Activated naive CD4-positive, alpha-beta T cell treated with anti-CD3 and anti-CD28 coated beads, Interleukin-2, amount 50 U/mL, for 24 hours (primary cell): ENCODE results near the gene KRTAP9-2.
"Not testable (repeated sequence)": the region's sequence is repeated elsewhere in the genome, so short reads cannot be mapped to it uniquely, and the experiment has no call there.

Source experiments
- H3K27ac Mint-ChIP-seq: one replicate; pipeline ENCODE4 v1.8.0; 2021; ENCODE audit warnings: mild to moderate bottlenecking, mixed read lengths
- H3K27me3 Mint-ChIP-seq: one replicate; pipeline ENCODE4 v1.8.0; 2021; ENCODE audit warnings: mixed read lengths
- H3K36me3 Mint-ChIP-seq: one replicate; pipeline ENCODE4 v1.8.0; 2021; ENCODE audit warnings: mixed read lengths
- H3K4me1 Mint-ChIP-seq: one replicate; pipeline ENCODE4 v1.8.0; 2021; ENCODE audit warnings: mixed read lengths
- H3K4me3 Mint-ChIP-seq: one replicate; pipeline ENCODE4 v1.8.0; 2021; ENCODE audit warnings: mild to moderate bottlenecking, mixed read lengths
- H3K9me3 Mint-ChIP-seq: one replicate; pipeline ENCODE4 v1.8.0; 2021; ENCODE audit warnings: mixed read lengths

The KRTAP9-2 gene

DNA sequence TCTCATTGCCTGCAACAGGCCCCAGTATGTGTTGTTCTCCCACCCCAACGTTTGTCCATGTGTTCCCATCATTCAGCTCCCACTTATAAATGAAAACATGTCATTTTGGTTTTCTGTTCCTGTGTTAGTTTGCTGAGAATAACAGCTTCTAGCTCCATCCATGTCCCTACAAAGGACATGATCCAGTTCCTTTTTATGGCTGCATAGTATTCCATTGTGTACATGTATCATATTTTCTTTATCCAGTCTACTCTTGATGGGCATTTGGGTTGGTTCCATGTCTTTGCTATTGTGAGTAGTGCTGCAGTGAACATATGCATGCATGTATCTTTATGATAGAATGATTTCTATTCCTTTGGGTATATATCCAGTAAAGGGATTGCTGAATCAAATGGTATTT lies 10.8 kb upstream of the KRTAP9-2 start:
- H3K9me3 Mint-ChIP-seq = no peaks in the 10 kb centered on the region
- no peaks in the 10 kb centered on the region for H3K27me3 Mint-ChIP-seq
- H3K27ac Mint-ChIP-seq = peak overlapping the region; percentile 8
- peaks cover 14% of the 10 kb centered on the region for H3K4me1 Mint-ChIP-seq
- no peak overlapping the region for H3K4me3 Mint-ChIP-seq
- H3K36me3 Mint-ChIP-seq = peaks cover 1% of the 10 kb centered on the region

DNA sequence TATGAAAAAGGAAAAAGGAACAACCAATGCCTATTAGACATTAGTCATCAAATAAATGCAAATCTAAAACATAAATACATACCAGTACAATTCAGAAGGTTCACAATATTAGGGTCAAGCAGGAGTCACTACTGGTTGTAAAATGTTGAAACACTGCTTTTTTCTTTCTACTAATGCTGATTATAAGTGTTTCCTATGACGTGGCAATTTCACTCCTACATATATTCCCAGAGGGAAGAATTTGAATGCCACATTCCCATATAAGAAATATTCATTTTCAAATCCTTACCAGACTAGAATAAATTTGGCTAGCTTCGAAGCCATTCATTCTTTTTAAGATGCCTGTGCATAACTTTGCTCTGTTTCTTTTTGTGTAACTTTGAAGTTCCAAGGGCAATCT lies 2.6 kb upstream of the KRTAP9-2 start:
- Mint-ChIP-seq H3K27me3 (peaks cover 2% of the 10 kb centered on the region), H3K4me3 (no peak overlapping the region), H3K36me3 (peaks cover 1% of the 10 kb centered on the region), H3K9me3 (no peaks in the 10 kb centered on the region), H3K4me1 (peaks cover 6% of the 10 kb centered on the region), H3K27ac (no peak overlapping the region)

DNA sequence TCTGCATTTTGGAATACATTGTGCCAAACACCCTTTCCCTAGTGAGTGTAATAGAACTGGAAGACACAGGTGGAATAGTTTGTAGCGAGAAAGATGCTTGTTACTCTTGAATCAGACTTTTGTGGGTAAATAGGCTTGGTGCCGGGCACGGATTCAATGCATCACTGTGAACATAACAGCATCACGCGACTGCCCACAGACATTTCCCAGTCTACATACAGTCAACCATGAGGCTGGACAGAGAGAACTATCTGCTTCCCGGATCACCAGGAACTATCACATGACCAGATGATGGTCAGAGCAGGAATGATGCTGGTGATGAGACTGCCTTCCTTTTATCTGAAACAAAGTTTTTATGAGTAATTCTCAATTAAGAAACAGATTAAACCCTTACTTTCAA lies 397 bp upstream of the KRTAP9-2 start:
- no peaks in the 10 kb centered on the region for H3K36me3 Mint-ChIP-seq
- no peak overlapping the region for H3K27ac Mint-ChIP-seq
- H3K27me3 Mint-ChIP-seq = peaks cover 2% of the 10 kb centered on the region
- no peak overlapping the region for H3K4me3 Mint-ChIP-seq
- H3K4me1 Mint-ChIP-seq = peaks cover 10% of the 10 kb centered on the region
- no peaks in the 10 kb centered on the region for H3K9me3 Mint-ChIP-seq

DNA sequence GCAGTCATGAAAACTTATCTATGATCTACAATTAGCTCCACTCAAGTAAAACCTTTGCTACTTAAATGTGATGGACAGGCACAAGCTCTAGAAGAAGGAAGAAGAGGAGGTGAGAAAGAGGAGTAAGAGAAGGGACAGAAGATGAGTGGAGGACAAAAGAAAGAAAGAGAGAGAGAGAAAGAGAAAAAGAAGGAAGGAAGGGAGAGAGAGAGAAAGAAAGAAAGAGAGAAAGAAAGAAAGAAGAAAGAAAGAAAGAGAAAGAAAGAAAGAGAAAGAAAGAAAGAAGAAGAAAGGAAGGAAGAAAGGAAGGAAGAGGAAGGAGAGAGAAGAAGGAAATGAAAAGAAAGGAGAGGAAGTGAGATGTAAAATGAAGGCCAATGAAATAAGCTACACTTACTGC lies 3.6 kb downstream of the KRTAP9-2 start:
- no peak overlapping the region for H3K4me3 Mint-ChIP-seq
- H3K27me3 Mint-ChIP-seq = peaks cover 2% of the 10 kb centered on the region
- no peaks in the 10 kb centered on the region for H3K36me3 Mint-ChIP-seq
- no peak overlapping the region for H3K27ac Mint-ChIP-seq
- no peaks in the 10 kb centered on the region for H3K9me3 Mint-ChIP-seq
- H3K4me1 Mint-ChIP-seq = peaks cover 4% of the 10 kb centered on the region

DNA sequence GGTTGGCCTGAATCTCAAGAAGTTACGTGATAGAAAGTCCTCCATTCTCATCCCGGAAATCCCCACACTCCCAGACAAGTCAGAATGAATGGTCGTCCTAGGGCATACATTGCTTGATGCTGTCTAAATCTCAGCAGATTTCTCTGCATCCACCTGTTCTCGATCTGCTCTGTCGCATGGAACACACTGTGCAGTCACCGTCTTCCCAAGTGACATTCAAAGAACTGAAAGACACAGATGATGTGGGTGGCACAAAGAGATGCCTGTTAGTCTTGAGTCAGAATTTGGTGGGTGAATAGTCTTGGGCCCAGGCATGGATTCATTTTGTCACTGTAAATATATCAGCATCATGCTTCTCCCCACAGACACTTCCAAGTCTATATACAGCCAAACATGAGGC lies 5.3 kb downstream of the KRTAP9-2 start:
- Mint-ChIP-seq H3K36me3 (no peaks in the 10 kb centered on the region), H3K4me3 (no peak overlapping the region), H3K27ac (no peak overlapping the region), H3K4me1 (peaks cover 4% of the 10 kb centered on the region), H3K9me3 (no peaks in the 10 kb centered on the region), H3K27me3 (peaks cover 2% of the 10 kb centered on the region)

DNA sequence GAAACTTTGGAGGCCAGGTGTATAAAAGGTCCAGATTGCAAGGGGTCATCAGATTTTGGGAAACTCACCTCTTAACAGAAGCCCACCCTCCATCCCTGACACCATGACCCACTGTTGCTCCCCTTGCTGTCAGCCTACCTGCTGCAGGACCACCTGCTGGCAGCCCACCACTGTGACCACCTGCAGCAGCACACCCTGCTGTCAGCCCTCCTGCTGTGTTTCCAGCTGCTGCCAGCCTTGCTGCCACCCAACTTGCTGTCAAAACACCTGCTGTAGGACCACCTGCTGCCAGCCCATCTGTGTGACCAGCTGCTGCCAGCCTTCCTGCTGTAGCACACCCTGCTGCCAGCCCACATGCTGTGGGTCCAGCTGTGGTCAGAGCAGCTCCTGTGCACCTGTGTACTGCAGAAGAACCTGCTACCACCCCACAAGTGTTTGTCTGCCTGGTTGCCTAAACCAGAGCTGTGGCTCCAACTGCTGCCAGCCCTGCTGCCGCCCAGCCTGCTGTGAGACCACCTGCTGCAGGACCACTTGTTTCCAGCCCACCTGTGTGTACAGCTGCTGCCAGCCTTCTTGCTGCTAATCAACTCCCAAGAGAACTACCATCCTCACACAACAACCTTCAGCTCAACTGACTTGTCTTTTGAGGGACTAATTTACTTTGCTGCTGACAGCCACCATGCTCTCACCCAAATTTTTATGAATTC lies 6.1 kb downstream of the KRTAP9-2 start, which contains the start of gene KRTAP9-3:
TSS of gene KRTAP9-3 (plus strand) at position 51 of the 707 bp plus-strand sequence. CDS start at position 104, 53 bp downstream.
- H3K9me3 Mint-ChIP-seq, H3K4me1 Mint-ChIP-seq, H3K4me3 Mint-ChIP-seq, H3K36me3 Mint-ChIP-seq, H3K27ac Mint-ChIP-seq, H3K27me3 Mint-ChIP-seq: not testable (repeated sequence)

DNA sequence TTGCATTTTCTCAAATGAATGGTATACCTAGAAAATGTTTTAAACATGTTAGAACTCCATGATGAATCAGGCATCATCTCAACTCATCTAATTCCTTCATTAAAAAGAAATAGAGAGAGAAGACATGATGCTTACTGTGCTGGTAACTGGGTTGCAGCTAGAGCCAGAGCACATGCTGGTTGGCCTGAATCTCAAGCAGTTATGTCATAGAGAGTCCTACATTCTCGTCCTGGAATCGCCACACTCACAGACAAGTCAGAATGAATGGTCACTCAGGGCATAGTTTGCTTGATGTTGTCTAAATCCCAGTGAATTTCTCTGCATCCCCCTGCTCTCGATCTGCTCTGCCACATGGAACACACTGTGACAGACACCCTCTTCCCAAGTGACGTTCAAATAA lies 10.7 kb downstream of the KRTAP9-2 start:
- not testable (repeated sequence) for H3K4me3 Mint-ChIP-seq, H3K27me3 Mint-ChIP-seq, H3K4me1 Mint-ChIP-seq, H3K36me3 Mint-ChIP-seq, H3K9me3 Mint-ChIP-seq, H3K27ac Mint-ChIP-seq

DNA sequence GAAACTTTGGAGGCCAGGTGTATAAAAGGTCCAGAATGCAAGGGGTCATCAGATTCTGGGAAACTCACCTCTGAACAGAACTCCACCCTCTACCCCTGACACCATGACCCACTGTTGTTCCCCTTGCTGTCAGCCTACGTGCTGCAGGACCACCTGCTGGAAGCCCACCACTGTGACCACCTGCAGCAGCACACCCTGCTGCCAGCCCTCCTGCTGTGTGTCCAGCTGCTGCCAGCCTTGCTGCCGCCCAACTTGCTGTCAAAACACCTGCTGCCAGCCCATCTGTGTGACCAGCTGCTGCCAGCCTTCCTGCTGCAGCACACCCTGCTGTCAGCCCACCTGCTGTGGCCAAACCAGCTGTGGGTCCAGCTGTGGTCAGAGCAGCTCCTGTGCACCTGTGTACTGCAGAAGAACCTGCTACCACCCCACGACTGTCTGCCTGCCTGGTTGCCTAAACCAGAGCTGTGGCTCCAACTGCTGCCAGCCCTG lies 11.5 kb downstream of the KRTAP9-2 start, which contains the start of gene KRTAP9-8:
TSS of gene KRTAP9-8 (plus strand) at position 51 of the 489 bp plus-strand sequence. CDS start at position 104, 53 bp downstream.
- H3K4me3 Mint-ChIP-seq, H3K27me3 Mint-ChIP-seq, H3K4me1 Mint-ChIP-seq, H3K27ac Mint-ChIP-seq, H3K36me3 Mint-ChIP-seq, H3K9me3 Mint-ChIP-seq: not testable (repeated sequence)

DNA sequence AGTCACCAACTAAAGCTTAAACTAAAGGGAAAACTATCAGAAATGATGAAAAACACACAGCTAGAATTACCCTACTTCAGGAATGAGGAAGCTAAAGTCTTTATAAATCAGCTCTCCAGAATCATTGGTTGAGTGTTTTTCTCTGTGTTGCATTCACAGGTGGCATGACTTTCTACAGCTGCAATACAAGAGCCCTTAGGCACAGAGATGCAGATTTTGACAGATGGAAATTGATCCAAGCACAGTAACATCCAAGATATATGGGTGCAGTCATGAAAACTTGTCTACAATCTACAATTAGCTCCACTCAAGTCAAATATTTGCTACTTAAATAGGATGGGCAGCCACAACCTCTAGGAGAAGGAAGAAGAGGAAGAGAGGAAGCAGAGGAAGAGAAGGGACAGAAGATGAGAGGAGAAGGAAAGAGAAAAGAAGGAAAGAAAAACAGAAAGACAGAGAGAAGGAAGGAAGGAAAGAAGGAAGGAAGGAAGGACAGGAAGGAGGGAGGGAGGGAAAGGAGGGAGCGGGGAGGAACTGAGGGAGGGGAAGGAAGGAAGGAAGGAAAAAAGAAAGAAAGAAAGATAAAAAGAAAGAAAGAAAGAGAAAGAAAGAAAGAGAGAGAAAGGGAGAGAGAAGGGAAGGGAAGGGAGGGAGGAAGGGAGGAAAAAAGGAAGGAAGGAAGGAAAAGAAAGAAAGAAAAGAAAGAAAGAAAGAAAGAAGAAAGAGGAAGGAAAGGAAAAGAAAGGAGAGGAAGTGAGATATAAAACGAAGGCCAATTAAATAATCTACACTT lies 20.7 kb downstream of the KRTAP9-2 start:
- not testable (repeated sequence) for H3K27me3 Mint-ChIP-seq, H3K4me3 Mint-ChIP-seq, H3K4me1 Mint-ChIP-seq, H3K27ac Mint-ChIP-seq, H3K9me3 Mint-ChIP-seq, H3K36me3 Mint-ChIP-seq

DNA sequence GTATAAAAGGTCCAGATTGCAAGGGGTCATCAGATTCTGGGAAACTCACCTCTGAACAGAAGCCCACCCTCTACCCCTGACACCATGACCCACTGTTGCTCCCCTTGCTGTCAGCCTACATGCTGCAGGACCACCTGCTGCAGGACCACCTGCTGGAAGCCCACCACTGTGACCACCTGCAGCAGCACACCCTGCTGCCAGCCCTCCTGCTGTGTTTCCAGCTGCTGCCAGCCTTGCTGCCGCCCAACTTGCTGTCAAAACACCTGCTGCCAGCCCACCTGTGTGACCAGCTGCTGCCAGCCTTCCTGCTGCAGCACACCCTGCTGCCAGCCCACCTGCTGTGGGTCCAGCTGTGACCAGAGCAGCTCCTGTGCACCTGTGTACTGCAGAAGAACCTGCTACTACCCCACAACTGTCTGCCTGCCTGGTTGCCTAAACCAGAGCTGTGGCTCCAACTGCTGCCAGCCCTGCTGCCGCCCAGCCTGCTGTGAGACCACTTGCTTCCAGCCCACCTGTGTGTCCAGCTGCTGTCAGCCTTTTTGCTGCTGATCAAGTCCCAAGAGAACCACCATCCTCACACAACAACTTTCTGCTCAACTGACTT lies 23.3 kb downstream of the KRTAP9-2 start, which contains the start of gene KRTAP9-4:
TSS of gene KRTAP9-4 (plus strand) at position 51 of the 604 bp plus-strand sequence. CDS start at position 85, 34 bp downstream.
- H3K4me1 Mint-ChIP-seq, H3K36me3 Mint-ChIP-seq, H3K4me3 Mint-ChIP-seq, H3K27ac Mint-ChIP-seq, H3K9me3 Mint-ChIP-seq, H3K27me3 Mint-ChIP-seq: not testable (repeated sequence)

DNA sequence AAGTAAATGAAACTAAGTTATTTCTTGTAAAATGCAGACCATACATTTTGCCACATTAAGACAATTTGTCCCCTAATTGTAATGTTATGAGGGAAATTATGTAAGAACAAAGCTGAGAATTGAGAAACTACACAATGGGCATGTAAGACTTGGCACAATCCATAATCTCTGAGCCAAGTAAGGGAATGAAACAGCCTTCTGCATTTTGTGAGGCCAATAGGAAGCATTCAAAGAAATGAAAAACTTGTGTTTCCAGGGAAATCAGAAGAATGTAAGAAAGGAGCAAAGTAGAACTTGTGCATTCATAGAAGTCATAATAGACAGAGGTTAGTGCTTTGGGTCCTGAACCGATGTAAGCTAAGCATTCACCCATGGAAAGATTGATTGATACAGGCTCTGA lies 24.8 kb downstream of the KRTAP9-2 start:
- H3K27ac Mint-ChIP-seq = no peak overlapping the region
- H3K4me3 Mint-ChIP-seq = no peak overlapping the region
- no peaks in the 10 kb centered on the region for H3K9me3 Mint-ChIP-seq
- no peaks in the 10 kb centered on the region for H3K27me3 Mint-ChIP-seq
- H3K36me3 Mint-ChIP-seq = no peaks in the 10 kb centered on the region
- no peaks in the 10 kb centered on the region for H3K4me1 Mint-ChIP-seq

DNA sequence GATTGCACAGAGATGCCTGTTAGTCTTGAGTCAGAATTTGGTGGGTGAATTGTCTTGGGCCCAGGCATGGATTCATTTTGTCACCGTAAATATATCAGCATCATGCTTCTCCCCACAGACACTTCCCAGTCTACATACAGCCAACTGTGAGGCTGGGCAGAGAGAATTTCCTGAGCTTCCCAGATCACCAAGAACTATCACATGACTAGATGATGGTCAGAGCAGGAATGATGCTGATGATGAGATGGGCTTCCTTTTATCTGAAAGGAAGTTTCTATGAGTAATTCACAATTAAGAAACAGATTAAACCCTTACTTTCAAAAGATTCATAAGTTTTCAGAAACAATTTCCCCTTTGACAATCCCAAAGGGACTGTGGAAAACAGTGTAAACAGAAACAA lies 28.4 kb downstream of the KRTAP9-2 start:
- H3K36me3 Mint-ChIP-seq = no peaks in the 10 kb centered on the region
- no peak overlapping the region for H3K4me3 Mint-ChIP-seq
- H3K9me3 Mint-ChIP-seq = no peaks in the 10 kb centered on the region
- H3K4me1 Mint-ChIP-seq = no peaks in the 10 kb centered on the region
- H3K27ac Mint-ChIP-seq = no peak overlapping the region
- no peaks in the 10 kb centered on the region for H3K27me3 Mint-ChIP-seq

DNA sequence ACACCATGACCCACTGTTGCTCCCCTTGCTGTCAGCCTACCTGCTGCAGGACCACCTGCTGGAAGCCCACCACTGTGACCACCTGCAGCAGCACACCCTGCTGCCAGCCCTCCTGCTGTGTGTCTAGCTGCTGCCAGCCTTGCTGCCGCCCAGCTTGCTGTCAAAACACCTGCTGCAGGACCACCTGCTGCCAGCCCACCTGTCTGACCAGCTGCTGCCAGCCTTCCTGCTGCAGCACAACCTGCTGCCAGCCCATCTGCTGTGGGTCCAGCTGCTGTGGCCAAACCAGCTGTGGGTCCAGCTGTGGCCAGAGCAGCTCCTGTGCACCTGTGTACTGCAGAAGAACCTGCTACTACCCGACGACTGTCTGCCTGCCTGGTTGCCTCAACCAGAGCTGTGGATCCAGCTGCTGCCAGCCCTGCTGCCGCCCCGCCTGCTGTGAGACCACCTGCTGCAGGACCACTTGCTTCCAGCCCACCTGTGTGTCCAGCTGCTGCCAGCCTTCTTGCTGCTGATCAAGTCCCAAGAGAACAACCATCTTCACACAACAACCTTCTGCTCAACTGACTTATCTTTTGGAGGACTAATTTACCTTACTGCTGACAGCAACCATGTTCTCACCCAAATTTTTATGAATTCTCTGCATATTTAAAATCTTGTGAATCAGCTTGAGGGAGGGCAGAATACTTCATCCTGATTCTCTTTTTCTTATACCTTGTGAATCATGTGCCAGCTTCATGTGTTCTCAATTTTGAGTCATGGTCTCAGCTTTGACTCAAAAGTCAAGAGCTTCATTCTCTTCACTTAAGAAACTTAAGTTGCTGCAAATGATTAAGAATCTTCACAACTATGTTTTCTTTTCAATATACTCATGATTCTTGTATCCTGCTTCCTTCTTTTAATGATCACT lies 29.2 kb downstream of the KRTAP9-2 start, which contains the start of gene KRTAP9-9:
TSS of gene KRTAP9-9 (plus strand) at position 4 of the 910 bp plus-strand sequence.
- not testable (repeated sequence) for H3K4me3 Mint-ChIP-seq, H3K27me3 Mint-ChIP-seq, H3K9me3 Mint-ChIP-seq, H3K27ac Mint-ChIP-seq, H3K4me1 Mint-ChIP-seq, H3K36me3 Mint-ChIP-seq

DNA sequence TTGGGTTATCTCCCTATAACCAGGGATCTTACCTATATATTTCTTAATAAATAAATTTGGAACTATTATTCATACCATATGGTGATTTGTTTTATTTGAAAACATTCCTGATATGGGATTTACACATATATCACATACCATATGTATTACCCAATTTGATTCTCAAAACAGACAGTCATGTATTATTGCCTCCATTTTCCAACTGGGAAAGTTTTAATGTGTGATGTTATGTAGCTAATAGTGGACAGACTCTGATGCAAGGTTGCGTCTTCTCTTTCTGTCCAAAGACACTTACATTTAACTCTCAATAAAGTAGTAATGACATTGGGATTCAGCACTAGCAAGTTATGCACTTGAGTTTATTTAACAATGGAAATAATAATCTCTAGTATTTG lies 29.8 kb downstream of the KRTAP9-2 start:
- Mint-ChIP-seq H3K4me1 (peaks cover 12% of the 10 kb centered on the region), H3K27ac (no peak overlapping the region), H3K27me3 (no peaks in the 10 kb centered on the region), H3K36me3 (no peaks in the 10 kb centered on the region), H3K9me3 (no peaks in the 10 kb centered on the region), H3K4me3 (no peak overlapping the region)

DNA sequence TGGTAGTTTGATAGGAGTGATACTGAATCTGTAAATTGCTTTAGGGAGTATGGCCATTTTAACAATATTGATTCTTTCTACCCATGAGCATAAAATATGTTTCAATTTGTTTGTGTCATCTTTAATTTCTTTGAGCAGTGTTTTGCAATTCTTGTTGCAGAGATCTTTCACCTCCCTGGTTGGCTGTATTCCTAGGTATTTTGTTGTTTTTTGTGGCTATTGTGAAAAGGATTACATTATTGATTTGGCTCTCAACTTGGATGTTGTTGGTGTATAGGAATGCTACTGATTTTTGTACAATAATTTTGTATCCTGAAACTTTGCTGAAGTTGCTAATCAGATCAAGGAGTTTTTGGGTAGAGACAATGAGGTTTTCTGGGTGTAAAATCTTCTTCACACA lies 32.0 kb downstream of the KRTAP9-2 start:
- Mint-ChIP-seq H3K27ac (no peak overlapping the region), H3K4me1 (peaks cover 14% of the 10 kb centered on the region), H3K27me3 (no peaks in the 10 kb centered on the region), H3K9me3 (no peaks in the 10 kb centered on the region), H3K36me3 (no peaks in the 10 kb centered on the region), H3K4me3 (no peak overlapping the region)
